Measurements from ENCODE around the gene ZDHHC12. TPM values are rescaled to one million over a fixed set of nuclear protein-coding genes. Genes with fewer than 3 reads are reported as not detected.

Gene ZDHHC12
- total RNA-seq, 1 donor: 35.1 TPM

DNA sequence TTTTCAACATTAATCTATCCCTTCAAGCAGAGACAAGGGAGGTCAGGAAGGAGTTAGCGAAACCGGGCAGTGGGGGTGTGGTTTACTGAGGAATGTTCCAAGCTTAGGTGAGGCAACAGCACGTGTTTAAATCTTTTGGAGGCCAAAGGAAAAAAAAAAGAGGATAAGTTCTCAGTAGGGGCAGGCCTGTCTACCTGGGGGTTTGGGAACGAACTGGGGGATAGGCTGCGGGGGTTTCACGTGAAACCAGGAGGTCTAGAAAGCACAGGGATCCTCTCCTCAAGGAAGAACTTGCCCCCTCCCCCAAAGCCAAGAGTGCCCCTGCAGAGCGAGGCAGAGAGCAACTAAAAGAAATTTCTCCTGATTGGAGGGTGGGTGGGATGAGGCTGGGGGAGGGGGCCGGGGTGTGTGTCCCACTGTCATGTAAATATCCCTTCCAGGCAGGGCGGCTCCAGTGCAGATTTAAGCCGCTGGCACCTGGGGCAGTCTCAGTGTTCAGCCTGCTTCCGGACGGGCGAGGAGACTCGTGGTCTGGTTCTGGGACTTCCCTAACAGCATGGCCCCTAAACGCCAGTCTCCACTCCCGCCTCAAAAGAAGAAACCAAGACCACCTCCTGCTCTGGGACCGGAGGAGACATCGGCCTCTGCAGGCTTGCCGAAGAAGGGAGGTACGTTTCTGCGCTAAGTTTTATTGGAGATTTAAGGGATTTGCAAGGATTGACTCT lies 40.4 kb downstream of the ZDHHC12 start:
- peak overlapping the region; percentile 84 for H3K27ac ChIP-seq (ENCODE audit: low read depth, low read length)

DNA sequence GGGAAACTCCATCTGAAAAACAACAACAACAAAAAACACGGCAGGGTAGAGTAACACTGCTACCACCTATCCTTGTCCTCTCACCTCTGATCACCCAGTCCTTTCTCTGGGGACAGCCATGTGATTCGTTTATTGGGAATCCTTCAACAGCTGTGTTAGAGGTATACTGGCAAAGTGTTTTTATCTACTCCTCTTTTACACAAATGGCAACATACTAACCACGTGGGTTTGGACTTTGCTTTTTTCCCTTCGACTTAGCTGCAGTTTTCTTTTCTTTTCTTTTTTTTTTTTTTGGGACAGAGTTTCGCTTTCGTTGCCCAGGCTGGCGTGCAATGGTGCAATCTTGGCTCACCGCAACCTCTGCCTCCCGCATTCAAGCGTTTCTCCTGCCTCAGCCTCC lies 46.1 kb downstream of the ZDHHC12 start:
- Histone ChIP-seq H3K36me3 (ENCODE audit: insufficient read depth, low read length) (no peaks in the 10 kb centered on the region), H2AFZ (ENCODE audit: low read length) (no peak overlapping the region), H3K27me3 (ENCODE audit: insufficient read depth, low read length) (no peaks in the 10 kb centered on the region), H3K4me1 (ENCODE audit: insufficient read depth, low read length) (no peaks in the 10 kb centered on the region), H3K79me2 (ENCODE audit: insufficient read depth, low read length) (no peaks in the 10 kb centered on the region), H4K20me1 (ENCODE audit: insufficient read depth, low read length) (no peaks in the 10 kb centered on the region), H3K9me3 (ENCODE audit: low read depth, low read length) (no peaks in the 10 kb centered on the region), H3K4me2 (ENCODE audit: insufficient read depth, low read length) (no peak overlapping the region), H3K4me3 (ENCODE audit: insufficient read depth, low read length) (no peak overlapping the region), H3K27ac (ENCODE audit: low read depth, low read length) (no peak overlapping the region)
- DNase-seq (ENCODE audit: insufficient read length, low spot score, missing footprints): no peak
- TF ChIP-seq, protein P1, sequence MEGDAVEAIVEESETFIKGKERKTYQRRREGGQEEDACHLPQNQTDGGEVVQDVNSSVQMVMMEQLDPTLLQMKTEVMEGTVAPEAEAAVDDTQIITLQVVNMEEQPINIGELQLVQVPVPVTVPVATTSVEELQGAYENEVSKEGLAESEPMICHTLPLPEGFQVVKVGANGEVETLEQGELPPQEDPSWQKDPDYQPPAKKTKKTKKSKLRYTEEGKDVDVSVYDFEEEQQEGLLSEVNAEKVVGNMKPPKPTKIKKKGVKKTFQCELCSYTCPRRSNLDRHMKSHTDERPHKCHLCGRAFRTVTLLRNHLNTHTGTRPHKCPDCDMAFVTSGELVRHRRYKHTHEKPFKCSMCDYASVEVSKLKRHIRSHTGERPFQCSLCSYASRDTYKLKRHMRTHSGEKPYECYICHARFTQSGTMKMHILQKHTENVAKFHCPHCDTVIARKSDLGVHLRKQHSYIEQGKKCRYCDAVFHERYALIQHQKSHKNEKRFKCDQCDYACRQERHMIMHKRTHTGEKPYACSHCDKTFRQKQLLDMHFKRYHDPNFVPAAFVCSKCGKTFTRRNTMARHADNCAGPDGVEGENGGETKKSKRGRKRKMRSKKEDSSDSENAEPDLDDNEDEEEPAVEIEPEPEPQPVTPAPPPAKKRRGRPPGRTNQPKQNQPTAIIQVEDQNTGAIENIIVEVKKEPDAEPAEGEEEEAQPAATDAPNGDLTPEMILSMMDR (IDR thresholded peaks at IDR 0.05; ENCODE audit: extremely low read depth, low read depth, low read length): no peak

More for the DNA sequence above, 40.4 kb downstream of the ZDHHC12 start:
- DNase-seq (ENCODE audit: insufficient read length, low spot score, missing footprints): peak; percentile 71
- H3K4me1 ChIP-seq (ENCODE audit: insufficient read depth, low read length): peaks cover 12% of the 10 kb centered on the region
- no peaks in the 10 kb centered on the region for H3K27me3 ChIP-seq (ENCODE audit: insufficient read depth, low read length)
- peak overlapping the region; percentile 85 for H3K4me3 ChIP-seq (ENCODE audit: insufficient read depth, low read length)
- peaks cover 18% of the 10 kb centered on the region for H3K79me2 ChIP-seq (ENCODE audit: insufficient read depth, low read length)
- TF ChIP-seq, protein P1 (IDR thresholded peaks at IDR 0.05; ENCODE audit: extremely low read depth, low read depth, low read length): no peak
- H2AFZ ChIP-seq (ENCODE audit: low read length): peak overlapping the region; percentile 89
- no peaks in the 10 kb centered on the region for H3K36me3 ChIP-seq (ENCODE audit: insufficient read depth, low read length)
- no peaks in the 10 kb centered on the region for H3K9me3 ChIP-seq (ENCODE audit: low read depth, low read length)
- peak overlapping the region; percentile 98 for H3K4me2 ChIP-seq (ENCODE audit: insufficient read depth, low read length)
- no peaks in the 10 kb centered on the region for H4K20me1 ChIP-seq (ENCODE audit: insufficient read depth, low read length)

DNA sequence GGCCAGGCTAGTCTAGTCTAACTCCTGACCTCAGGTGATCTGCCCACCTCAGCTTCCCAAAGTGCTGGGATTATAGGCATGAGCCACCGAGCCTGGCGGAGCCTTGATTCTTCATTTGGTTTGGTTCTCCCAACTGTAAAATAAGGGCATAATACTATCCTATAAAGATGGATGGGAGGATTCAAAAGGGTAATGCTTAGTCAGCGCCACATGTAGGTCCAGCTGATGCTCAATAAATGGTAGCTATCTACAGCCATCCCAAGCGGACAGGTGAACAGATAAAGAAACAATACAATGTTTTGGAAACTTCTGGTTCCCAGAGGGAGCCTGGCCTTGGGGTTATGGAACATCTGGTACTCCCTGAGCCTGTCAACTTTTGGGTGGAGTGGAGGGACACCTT lies 48.5 kb downstream of the ZDHHC12 start:
- no peaks in the 10 kb centered on the region for H3K79me2 ChIP-seq (ENCODE audit: insufficient read depth, low read length)
- H3K4me2 ChIP-seq (ENCODE audit: insufficient read depth, low read length): no peak overlapping the region
- H3K27ac ChIP-seq (ENCODE audit: low read depth, low read length): no peak overlapping the region
- no peaks in the 10 kb centered on the region for H3K4me1 ChIP-seq (ENCODE audit: insufficient read depth, low read length)
- TF ChIP-seq, protein P1 (IDR thresholded peaks at IDR 0.05; ENCODE audit: extremely low read depth, low read depth, low read length): no peak
- no peaks in the 10 kb centered on the region for H4K20me1 ChIP-seq (ENCODE audit: insufficient read depth, low read length)
- H2AFZ ChIP-seq (ENCODE audit: low read length): no peak overlapping the region
- no peaks in the 10 kb centered on the region for H3K27me3 ChIP-seq (ENCODE audit: insufficient read depth, low read length)
- H3K9me3 ChIP-seq (ENCODE audit: low read depth, low read length): no peaks in the 10 kb centered on the region
- no peaks in the 10 kb centered on the region for H3K36me3 ChIP-seq (ENCODE audit: insufficient read depth, low read length)
- DNase-seq (ENCODE audit: insufficient read length, low spot score, missing footprints): no peak
- no peak overlapping the region for H3K4me3 ChIP-seq (ENCODE audit: insufficient read depth, low read length)

Small RNAs within 50 kb of the gene (small RNA-seq; reads per million reads assigned to genes)
- gene RF00017 (not detected), gene RN7SL560P (not detected)

Other genes starting within 250 kb of the ZDHHC12 start
- 17.1 and 19.2 TPM in 2 replicates for gene GLE1, start 219.4 kb downstream of the ZDHHC12 start, total RNA-seq
- gene SPTAN1, start 171.5 kb downstream of the ZDHHC12 start, total RNA-seq: 324 and 354 TPM in 2 replicates
- 51.3 and 52.1 TPM in 2 replicates for gene DYNC2I2, start 67.3 kb downstream of the ZDHHC12 start, total RNA-seq
- 365 and 397 TPM in 2 replicates for gene SET, start 34.9 kb downstream of the ZDHHC12 start, total RNA-seq
- 3.5 and 4.3 TPM in 2 replicates for gene PKN3, start 21.6 kb downstream of the ZDHHC12 start, total RNA-seq
- 26.4 and 27.1 TPM in 2 replicates for gene ZER1, start 47.8 kb upstream of the ZDHHC12 start, total RNA-seq
- 17.0 and 18.6 TPM in 2 replicates for gene TBC1D13, start 63.1 kb upstream of the ZDHHC12 start, total RNA-seq
- 17.4 and 18.0 TPM in 2 replicates for gene ENDOG, start 94.4 kb upstream of the ZDHHC12 start, total RNA-seq
- 10.1 and 10.3 TPM in 2 replicates for gene SPOUT1, start 105.7 kb upstream of the ZDHHC12 start, total RNA-seq
- 3.3 and 4.7 TPM in 2 replicates for gene KYAT1, start 157.8 kb upstream of the ZDHHC12 start, total RNA-seq
- gene LRRC8A, start 158.0 kb upstream of the ZDHHC12 start, total RNA-seq: 38.0 and 39.8 TPM in 2 replicates
- 7.6 and 8.0 TPM in 2 replicates for gene PHYHD1, start 196.9 kb upstream of the ZDHHC12 start, total RNA-seq
- 28.6 and 29.5 TPM in 2 replicates for gene DOLK, start 223.5 kb upstream of the ZDHHC12 start, total RNA-seq
- 28.9 and 30.0 TPM in 2 replicates for gene NUP188, start 223.6 kb upstream of the ZDHHC12 start, total RNA-seq